H1 (cell line): ENCODE measurements around the gene SIDT1. TPM values are rescaled to one million over a fixed set of nuclear protein-coding genes. Genes with fewer than 3 reads are reported as not detected.

Experiments used
- BCL11A ChIP-seq, 2 experiments: IDR thresholded peaks; one replicate each; pipeline ENCODE4 v1.6.1; 2011; ENCODE audit warnings: low read depth in 2 of 2, low read length in 2 of 2, mild to moderate bottlenecking in 2 of 2
- BRCA1 ChIP-seq: IDR thresholded peaks from 2 replicates; pipeline ENCODE4 v1.6.1; 2012; ENCODE audit warnings: low read depth, low read length, improper control_type of control experiment
- CBX5 ChIP-seq: fragments of 300-800, 300-1000 bp; sonication (generic); IDR thresholded peaks from 2 replicates; pipeline ENCODE4 v1.7.1; 2016; ENCODE audit warnings: antibody characterized with exemption, low read length, low read depth
- CEBPB ChIP-seq: IDR thresholded peaks from 2 replicates; pipeline ENCODE4 v1.6.1; 2012; ENCODE audit warnings: low read depth, low read length
- CHD7 ChIP-seq: fragments of 300-600 bp; sonication (generic); IDR thresholded peaks from 2 replicates; pipeline ENCODE4 v1.7.1; 2012; ENCODE audit warnings: low read length, moderate library complexity, mild to moderate bottlenecking, inconsistent platforms; ENCODE audit not compliant: insufficient replicate concordance
- CREB1 ChIP-seq: IDR thresholded peaks from 2 replicates; pipeline ENCODE4 v1.6.1; 2012; ENCODE audit warnings: inconsistent platforms
- HDAC6 ChIP-seq: IDR thresholded peaks from one replicate; pipeline ENCODE4 v1.7.1; 2012; ENCODE audit warnings: low read depth, mild to moderate bottlenecking, inconsistent platforms, low read length, moderate library complexity
- RFX5 ChIP-seq: IDR thresholded peaks from 2 replicates; pipeline ENCODE4 v1.6.1; 2011; ENCODE audit warnings: low read depth, low read length, improper control_type of control experiment, borderline replicate concordance
- RNF2 ChIP-seq: fragments of 200-900, 300-1000 bp; sonication (generic); IDR thresholded peaks from 2 replicates; pipeline ENCODE4 v1.7.1; 2016; ENCODE audit warnings: borderline replicate concordance, low read depth, mild to moderate bottlenecking, antibody characterized with exemption, low read length; ENCODE audit not compliant: poor library complexity, severe bottlenecking; ENCODE audit errors: missing control alignments
- RXRA ChIP-seq: IDR thresholded peaks from 2 replicates; pipeline ENCODE4 v1.6.1; 2011; ENCODE audit warnings: low read depth, mild to moderate bottlenecking, low read length, moderate library complexity; ENCODE audit not compliant: insufficient read depth
- TBP ChIP-seq: IDR thresholded peaks from 2 replicates; pipeline ENCODE4 v1.6.1; 2011; ENCODE audit warnings: low read depth, low read length, improper control_type of control experiment
- TCF12 ChIP-seq: IDR thresholded peaks from 2 replicates; pipeline ENCODE4 v1.6.1; 2011; ENCODE audit warnings: low read depth, mild to moderate bottlenecking, low read length
- polyA plus RNA-seq, 7 experiments: library from polyadenylated mRNA; depleted of rRNA in 3 of 7; stranded (reverse) in 5 of 7; unstranded in 2 of 7; fragments of >200 nt in 5 of 7; fragments of 200-250 nt in 2 of 7; gene quantifications; 1 replicate in 5 of 7; 2 replicates in 1 of 7; 4 replicates in 1 of 7; pipeline versions ENCODE4 v1.2.1 to v1.2.3, GENCODE V29; 2011 to 2013; ENCODE audit warnings: missing spikeins in 2 of 7, mixed read lengths in 2 of 7
- total RNA-seq: library from RNA; stranded (reverse); fragmentation: NEBNext Ultra II Directional; extraction: Animal tissue kit (Norgen Biotek cat#: 25700); gene quantifications from 2 replicates; pipeline ENCODE4 v1.2.1, GENCODE V29; 2021

The SIDT1 gene
- total and polyA plus RNA-seq, 2 of the 8 experiments (the other 6 are each of a cell fraction or from before 2014, with no cell fraction given): 0.06 TPM; not detected in 1

GRCh38 chr3:113623811-113624210, 91.5 kb downstream of the SIDT1 start (continued):
- TF ChIP-seq CHD7 (no peak), RFX5 (no peak), BRCA1 (no peak), CREB1 (no peak), CEBPB (no peak), HDAC6 (no peak), TCF12 (no peak), RNF2 (no peak), CBX5 (no peak), BCL11A (IDR thresholded peaks at IDR 0.05; ENCODE audit: low read depth in 2 of 2, low read length in 2 of 2) (no peak), RXRA (no peak), TBP (no peak)
